HG03439 (cell line): ENCODE data around the gene DAW1.

Experiments
- ATAC-seq: cut with Tn5 transposase; IDR thresholded peaks from one replicate; pipeline ENCODE4 v1.9.1; 2021; ENCODE audit warnings: mild to moderate bottlenecking, moderate library complexity; ENCODE audit not compliant: unreplicated experiment

DAW1 gene

GRCh38 chr2:227861011-227861410, 10.4 kb upstream of the DAW1 start:
- no peak for ATAC-seq

GRCh38 chr2:227862227-227862740, 9.1 kb upstream of the DAW1 start:
- ATAC-seq: no peak

GRCh38 chr2:227862741-227863588, 8.5 kb upstream of the DAW1 start:
- ATAC-seq: no peak

- ATAC-seq: no peak
Observed at GRCh38 chr2:227864161-227864756, 7.2 kb upstream of the DAW1 start.

GRCh38 chr2:227865291-227865690, 6.1 kb upstream of the DAW1 start:
- no peak for ATAC-seq

- ATAC-seq: no peak
Observed at GRCh38 chr2:227867386-227867785, 4.0 kb upstream of the DAW1 start.

- ATAC-seq: no peak
Observed at GRCh38 chr2:227870710-227871374, 589 bp upstream of the DAW1 start.

GRCh38 chr2:227872676-227873075, 1.2 kb downstream of the DAW1 start:
- no peak for ATAC-seq

- ATAC-seq: no peak
Observed at GRCh38 chr2:227876300-227876801, 4.9 kb downstream of the DAW1 start.

- ATAC-seq: no peak
Observed at GRCh38 chr2:227877421-227878310, 6.2 kb downstream of the DAW1 start.

- no peak for ATAC-seq
Observed at GRCh38 chr2:227880460-227880859, 9.0 kb downstream of the DAW1 start.

GRCh38 chr2:227881866-227882517, 10.6 kb downstream of the DAW1 start:
- no peak for ATAC-seq

GRCh38 chr2:227884511-227884947, 13.1 kb downstream of the DAW1 start:
- ATAC-seq: peak; percentile 96

- ATAC-seq: no peak
Observed at GRCh38 chr2:227886149-227886548, 14.7 kb downstream of the DAW1 start.

GRCh38 chr2:227888289-227888688, 16.9 kb downstream of the DAW1 start:
- ATAC-seq: no peak

GRCh38 chr2:227889336-227889735, 17.9 kb downstream of the DAW1 start:
- no peak for ATAC-seq

- ATAC-seq: peak; percentile 57
Observed at GRCh38 chr2:227890495-227891079, 19.2 kb downstream of the DAW1 start.

GRCh38 chr2:227891673-227892072, 20.2 kb downstream of the DAW1 start:
- ATAC-seq: no peak

- no peak for ATAC-seq
Observed at GRCh38 chr2:227903381-227903780, 31.9 kb downstream of the DAW1 start.

GRCh38 chr2:227906991-227907390, 35.6 kb downstream of the DAW1 start:
- no peak for ATAC-seq
